Glutamatergic neuron (in vitro differentiated cells): ENCODE measurements around the gene THADA. TPM values are rescaled to one million over a fixed set of nuclear protein-coding genes. Genes with fewer than 3 reads are reported as not detected.

ENCODE experiments used
- DNase-seq: peaks from one replicate; pipeline ENCODE4 v3.0.0; 2022
- H3K27ac Mint-ChIP-seq: one replicate; pipeline ENCODE4 v1.8.0; 2020; ENCODE audit warnings: mild to moderate bottlenecking, mixed read lengths, inconsistent platforms; ENCODE audit not compliant: unreplicated experiment
- H3K27me3 Mint-ChIP-seq: one replicate; pipeline ENCODE4 v1.8.0; 2020; ENCODE audit warnings: mild to moderate bottlenecking, moderate library complexity, mixed read lengths, inconsistent platforms; ENCODE audit not compliant: unreplicated experiment
- H3K36me3 Mint-ChIP-seq: one replicate; pipeline ENCODE4 v1.8.0; 2020; ENCODE audit warnings: mild to moderate bottlenecking, mixed read lengths, inconsistent platforms; ENCODE audit not compliant: unreplicated experiment
- H3K4me1 Mint-ChIP-seq: one replicate; pipeline ENCODE4 v1.8.0; 2020; ENCODE audit warnings: mild to moderate bottlenecking, low read depth, mixed read lengths, inconsistent platforms; ENCODE audit not compliant: unreplicated experiment
- H3K4me3 Mint-ChIP-seq: one replicate; pipeline ENCODE4 v1.8.0; 2020; ENCODE audit warnings: mild to moderate bottlenecking, mixed read lengths, inconsistent platforms; ENCODE audit not compliant: unreplicated experiment
- H3K9me3 Mint-ChIP-seq: one replicate; pipeline ENCODE4 v1.8.0; 2020; ENCODE audit warnings: mild to moderate bottlenecking, moderate library complexity, mixed read lengths, inconsistent platforms; ENCODE audit not compliant: unreplicated experiment
- CTCF ChIP-seq: fragments of 200-600 bp; sonication (generic); IDR thresholded peaks from one replicate; pipeline ENCODE4 v1.5.0; 2021; ENCODE audit not compliant: partially characterized antibody, unreplicated experiment
- total RNA-seq: library from RNA; stranded (reverse); fragmentation: NEBNext Ultra II Directional; extraction: Animal tissue kit (Norgen Biotek cat#: 25700); gene quantifications from one replicate; pipeline ENCODE4 v1.2.1, GENCODE V29; 2021; ENCODE audit not compliant: unreplicated experiment

Gene THADA
- total RNA-seq, 1 donor from 2014 or later, result 15.0 TPM

DNA sequence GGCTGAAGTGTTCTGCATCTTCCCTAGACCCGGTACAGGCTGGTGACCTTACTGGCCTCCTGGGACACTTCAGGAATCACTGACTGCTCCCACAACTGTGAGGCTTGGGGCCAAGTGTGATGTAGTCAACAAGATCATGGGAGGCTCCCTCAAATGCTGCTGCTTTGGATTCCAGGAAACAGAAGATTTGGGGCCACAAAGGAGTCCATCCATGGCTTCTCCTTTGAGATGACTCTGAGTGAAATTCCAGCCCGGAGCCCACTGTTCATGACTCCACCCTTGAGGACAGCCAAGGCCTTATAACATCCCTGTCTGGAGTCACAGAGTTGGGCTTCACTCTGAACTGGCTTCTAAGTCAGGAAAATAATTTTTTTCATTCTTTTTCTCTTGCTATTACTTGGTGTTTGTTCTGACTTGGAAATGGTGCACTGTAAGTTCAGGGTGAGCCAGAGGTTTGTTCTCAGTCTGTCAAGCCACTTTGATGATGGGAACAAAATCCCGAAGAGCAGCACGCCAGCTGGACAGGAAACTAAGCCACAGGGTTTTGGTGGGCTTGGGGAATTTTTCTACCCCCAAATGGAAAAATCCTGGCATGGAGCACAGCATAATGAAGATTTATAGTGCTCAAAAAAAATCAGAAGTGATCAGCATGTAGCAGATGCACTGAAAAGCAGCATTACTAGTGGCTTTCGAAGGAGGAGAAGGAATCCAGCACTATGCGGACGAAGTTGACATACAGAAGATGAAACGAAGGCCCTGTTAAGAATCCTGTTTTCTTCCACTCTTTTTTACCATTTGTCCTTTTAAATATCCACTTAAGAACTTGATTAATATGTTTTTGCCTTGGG lies 271.4 kb downstream of the THADA start:
- H3K27ac Mint-ChIP-seq, result no peak overlapping the region
- no peak for TF ChIP-seq CTCF

GRCh38 chr2:43323857-43324256 lies 272.0 kb downstream of the THADA start:
- Mint-ChIP-seq H3K36me3 (no peaks in the 10 kb centered on the region), H3K9me3 (no peaks in the 10 kb centered on the region), H3K4me3 (no peak overlapping the region), H3K4me1 (peaks cover 7% of the 10 kb centered on the region), H3K27me3 (no peaks in the 10 kb centered on the region), H3K27ac (no peak overlapping the region)
- DNase-seq, result no peak
- no peak for TF ChIP-seq CTCF

More for the DNA sequence above, 271.4 kb downstream of the THADA start:
- H3K27me3 Mint-ChIP-seq, result no peaks in the 10 kb centered on the region
- no peak overlapping the region for H3K4me3 Mint-ChIP-seq
- peaks cover 5% of the 10 kb centered on the region for H3K4me1 Mint-ChIP-seq
- H3K36me3 Mint-ChIP-seq, result no peaks in the 10 kb centered on the region
- no peaks in the 10 kb centered on the region for H3K9me3 Mint-ChIP-seq
- DNase-seq, result no peak

- H3K9me3 Mint-ChIP-seq, result no peaks in the 10 kb centered on the region
- no peak for TF ChIP-seq CTCF
- H3K4me3 Mint-ChIP-seq, result no peak overlapping the region
- H3K4me1 Mint-ChIP-seq, result peaks cover 7% of the 10 kb centered on the region
- no peak overlapping the region for H3K27ac Mint-ChIP-seq
- no peak for DNase-seq
- no peaks in the 10 kb centered on the region for H3K27me3 Mint-ChIP-seq
- H3K36me3 Mint-ChIP-seq, result no peaks in the 10 kb centered on the region
These were observed 274.4 kb downstream of the THADA start for GRCh38 chr2:43321446-43321845.

DNA sequence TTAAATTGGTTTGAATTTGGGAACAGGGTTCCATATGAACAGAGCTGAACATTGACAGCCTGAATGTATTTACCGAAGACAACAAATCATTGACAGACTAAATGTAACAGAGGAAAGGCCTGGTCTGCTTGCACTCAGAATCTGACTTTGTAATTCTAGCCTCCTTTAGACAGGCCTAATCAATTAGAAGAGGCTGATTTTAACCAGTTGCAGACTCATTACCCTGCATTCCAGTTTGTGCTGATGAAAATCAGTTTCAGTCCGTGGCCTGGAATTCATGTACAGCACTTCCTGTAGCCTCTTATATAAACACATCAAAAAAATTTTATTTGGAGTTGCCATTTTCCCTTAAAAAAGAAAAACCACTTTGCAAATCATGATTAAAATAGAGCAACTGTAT lies 276.3 kb downstream of the THADA start:
- Mint-ChIP-seq H3K4me3 (no peak overlapping the region), H3K27ac (no peak overlapping the region), H3K9me3 (no peaks in the 10 kb centered on the region), H3K4me1 (peaks cover 7% of the 10 kb centered on the region), H3K36me3 (no peaks in the 10 kb centered on the region), H3K27me3 (no peaks in the 10 kb centered on the region)
- TF ChIP-seq CTCF, result no peak
- no peak for DNase-seq

DNA sequence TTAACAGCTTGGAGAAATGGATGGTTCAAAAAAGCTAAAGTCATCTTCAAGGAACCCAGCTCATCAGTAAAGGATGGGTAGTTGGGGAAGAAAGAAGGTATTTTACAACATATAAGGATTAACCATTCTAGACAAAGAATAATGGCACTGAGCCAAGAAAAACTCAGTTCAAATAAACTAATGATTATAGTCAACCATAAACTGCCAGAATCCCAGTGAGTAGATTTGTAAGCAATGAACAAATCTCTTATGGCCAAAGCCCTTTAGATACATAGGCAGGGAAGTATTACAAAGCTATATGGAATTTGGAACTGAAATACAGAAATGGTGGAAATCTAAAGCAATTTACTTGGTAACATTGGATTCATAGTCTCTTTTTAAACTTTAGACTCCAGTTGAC lies 277.0 kb downstream of the THADA start:
- Mint-ChIP-seq H3K27me3 (no peaks in the 10 kb centered on the region), H3K4me1 (peaks cover 7% of the 10 kb centered on the region), H3K4me3 (no peak overlapping the region), H3K9me3 (no peaks in the 10 kb centered on the region), H3K36me3 (no peaks in the 10 kb centered on the region), H3K27ac (no peak overlapping the region)
- no peak for DNase-seq
- TF ChIP-seq CTCF, result no peak
